Stimulated activated CD8-positive, alpha-beta memory T cell treated with anti-CD3 and anti-CD28 coated beads, Interleukin-15, amount 100 ng/mL, for 1 hour (primary cell): ENCODE data around the gene ANAPC5.
A peak's percentile ranks its signal among the peaks of the same experiment; 100 is the strongest.
"Not testable (repeated sequence)": the region's sequence is repeated elsewhere in the genome, so short reads cannot be mapped to it uniquely, and the experiment has no call there.

Experiments used
- DNase-seq: peaks from one replicate; pipeline ENCODE4 v3.0.0-alpha.2; 2020; ENCODE audit warnings: low read depth

The ANAPC5 gene, protein sequence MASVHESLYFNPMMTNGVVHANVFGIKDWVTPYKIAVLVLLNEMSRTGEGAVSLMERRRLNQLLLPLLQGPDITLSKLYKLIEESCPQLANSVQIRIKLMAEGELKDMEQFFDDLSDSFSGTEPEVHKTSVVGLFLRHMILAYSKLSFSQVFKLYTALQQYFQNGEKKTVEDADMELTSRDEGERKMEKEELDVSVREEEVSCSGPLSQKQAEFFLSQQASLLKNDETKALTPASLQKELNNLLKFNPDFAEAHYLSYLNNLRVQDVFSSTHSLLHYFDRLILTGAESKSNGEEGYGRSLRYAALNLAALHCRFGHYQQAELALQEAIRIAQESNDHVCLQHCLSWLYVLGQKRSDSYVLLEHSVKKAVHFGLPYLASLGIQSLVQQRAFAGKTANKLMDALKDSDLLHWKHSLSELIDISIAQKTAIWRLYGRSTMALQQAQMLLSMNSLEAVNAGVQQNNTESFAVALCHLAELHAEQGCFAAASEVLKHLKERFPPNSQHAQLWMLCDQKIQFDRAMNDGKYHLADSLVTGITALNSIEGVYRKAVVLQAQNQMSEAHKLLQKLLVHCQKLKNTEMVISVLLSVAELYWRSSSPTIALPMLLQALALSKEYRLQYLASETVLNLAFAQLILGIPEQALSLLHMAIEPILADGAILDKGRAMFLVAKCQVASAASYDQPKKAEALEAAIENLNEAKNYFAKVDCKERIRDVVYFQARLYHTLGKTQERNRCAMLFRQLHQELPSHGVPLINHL

DNA sequence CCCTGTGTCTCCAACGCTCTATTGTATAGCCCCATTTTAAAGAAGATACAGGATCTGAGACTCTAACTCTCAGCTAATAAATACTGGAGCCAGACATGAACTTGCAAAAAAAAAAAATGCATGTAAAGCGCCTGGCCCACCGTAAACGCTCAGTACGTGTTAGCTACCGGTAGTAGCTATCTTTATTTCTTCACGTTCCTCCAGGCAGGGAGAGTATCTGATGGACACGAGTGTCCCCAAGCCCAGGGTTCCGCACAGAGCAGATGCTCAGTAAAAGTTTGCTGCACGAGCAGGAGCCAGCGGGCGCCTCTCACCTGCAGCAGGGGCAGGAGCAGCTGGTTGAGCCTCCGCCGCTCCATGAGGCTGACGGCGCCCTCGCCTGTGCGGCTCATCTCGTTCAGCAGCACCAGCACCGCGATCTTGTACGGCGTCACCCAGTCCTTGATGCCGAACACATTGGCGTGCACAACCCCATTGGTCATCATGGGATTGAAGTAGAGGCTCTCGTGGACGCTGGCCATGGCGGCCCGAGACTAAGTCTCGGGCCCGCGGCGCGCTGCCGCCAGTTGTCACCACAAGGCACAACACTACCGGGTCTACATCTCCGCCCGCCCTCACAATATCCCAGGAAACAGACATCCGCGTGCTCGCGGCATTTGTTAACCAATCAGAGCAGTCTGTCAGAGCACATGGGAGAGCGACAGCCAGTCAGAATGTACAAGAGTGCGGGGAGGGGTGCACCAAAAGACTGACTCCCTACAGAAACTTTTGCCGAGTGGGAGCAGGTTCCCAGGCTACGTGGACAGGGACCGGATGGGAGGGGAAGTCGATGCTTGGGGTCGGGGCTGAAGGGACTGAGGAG, at the start of gene ANAPC5:
Gene ANAPC5, minus strand, starts transcription at position 592 of the 862 bp plus-strand sequence. Its CDS starts 71 bp downstream, at position 521.
- DNase-seq, result peak; percentile 74

DNA sequence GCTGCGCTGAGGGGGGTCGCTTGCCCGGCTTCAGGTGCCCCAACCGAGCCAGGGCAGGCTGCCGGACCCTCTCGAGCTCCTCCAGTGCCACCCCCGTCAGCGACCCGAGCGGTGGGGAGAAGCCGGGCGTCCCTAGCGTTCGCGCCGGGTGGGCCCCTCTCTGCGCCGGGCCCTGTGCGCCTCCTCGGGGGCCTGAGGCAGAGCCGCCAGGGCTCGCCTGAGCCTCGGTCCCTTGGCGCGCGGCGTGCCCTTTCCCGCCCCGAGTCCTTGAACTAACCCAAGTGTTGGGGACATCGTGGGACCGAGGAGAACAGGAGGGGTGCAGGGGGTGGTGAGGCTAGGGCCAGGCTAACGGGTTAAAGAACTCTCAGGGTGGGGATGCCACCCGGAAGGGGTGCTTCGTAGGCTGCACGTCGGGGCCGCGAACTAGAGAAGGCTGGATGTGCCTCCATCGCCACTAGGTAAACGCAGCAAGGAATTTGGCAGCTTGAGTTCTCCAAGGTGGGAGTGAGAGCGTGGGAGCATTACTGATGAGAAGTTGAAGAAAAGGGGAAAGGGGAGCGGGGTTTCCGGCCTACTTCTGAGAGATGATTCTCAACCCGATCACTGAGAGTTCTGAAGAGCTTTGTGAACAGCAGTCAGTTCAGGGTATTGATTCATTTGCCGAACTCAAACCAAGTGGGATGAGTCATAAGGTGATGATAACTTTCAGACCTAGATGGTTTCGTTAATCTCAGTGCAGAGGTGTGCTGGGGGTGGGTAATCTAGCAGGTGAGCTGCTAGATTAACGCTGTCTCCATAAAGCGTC, 48.3 kb upstream of the ANAPC5 start:
- DNase-seq, result peak; percentile 20

DNA sequence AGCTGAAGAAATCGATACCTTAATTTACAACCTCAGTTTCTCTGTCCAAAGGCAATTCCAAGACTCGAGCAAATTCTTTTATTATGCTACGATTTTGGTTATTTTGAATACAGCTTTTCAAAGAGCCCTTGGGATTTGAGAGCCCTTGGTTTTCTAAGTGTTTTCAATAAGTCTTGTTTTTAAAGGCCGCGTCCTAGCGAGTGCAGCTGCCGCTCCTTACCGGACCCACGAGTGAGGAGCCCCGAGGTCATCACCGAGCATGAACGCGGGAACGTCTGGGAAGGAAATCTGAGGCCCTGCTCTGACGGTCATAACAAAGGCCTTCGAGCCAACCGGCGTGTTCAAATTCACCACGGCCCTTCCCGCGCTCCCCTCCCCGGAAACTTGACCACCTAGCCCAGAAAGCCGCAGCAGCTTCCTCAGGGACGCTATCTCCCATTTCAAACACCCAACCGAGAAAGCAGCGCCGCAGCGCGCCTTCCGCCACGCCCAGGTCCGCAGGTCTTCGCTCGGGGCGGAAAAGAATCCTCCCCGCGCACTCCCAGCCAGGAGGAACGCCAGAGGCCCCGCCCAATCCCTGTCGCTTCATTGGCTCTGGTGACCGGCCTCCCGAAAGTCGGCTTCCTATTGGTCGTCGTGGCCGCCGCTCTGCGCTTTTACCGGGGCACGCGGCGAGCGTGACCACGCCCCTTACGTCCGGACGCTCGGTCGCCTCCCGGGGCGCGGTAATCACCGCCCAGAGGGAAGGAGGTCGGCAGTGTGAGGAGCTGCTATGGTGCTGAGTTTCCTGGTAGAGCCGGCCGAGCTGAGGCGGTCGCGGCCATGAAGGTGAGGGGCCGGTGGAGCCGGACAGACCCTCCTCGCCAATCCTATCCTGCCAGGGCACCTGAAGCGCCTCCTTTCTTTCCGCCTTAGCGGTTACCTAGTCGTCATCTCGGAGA, 47.5 kb upstream of the ANAPC5 start, which contains the start of gene RNF34:
Gene RNF34, plus strand, starts transcription at position 728 of the 941 bp plus-strand sequence. Its CDS starts 95 bp downstream, at position 823.
- peak; percentile 94 for DNase-seq

DNA sequence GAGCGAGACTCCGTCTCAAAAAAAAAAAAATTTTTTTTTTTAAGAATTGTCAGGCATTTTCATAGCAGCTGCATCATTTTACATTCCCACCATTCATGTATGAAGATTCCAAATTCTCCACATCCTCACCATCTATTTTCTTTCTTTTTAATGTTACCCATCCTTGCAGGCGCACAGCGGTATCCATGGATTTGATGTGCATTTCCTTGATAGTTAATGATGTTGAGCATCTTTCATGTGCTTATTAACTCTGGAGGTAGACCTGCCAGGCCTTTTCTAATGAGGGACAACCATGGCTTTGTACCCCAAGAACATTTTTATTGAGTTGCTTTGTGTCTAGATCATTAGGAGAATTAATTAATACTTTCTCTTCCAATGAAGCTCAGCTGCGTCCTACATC, 46.1 kb upstream of the ANAPC5 start:
- no peak for DNase-seq

DNA sequence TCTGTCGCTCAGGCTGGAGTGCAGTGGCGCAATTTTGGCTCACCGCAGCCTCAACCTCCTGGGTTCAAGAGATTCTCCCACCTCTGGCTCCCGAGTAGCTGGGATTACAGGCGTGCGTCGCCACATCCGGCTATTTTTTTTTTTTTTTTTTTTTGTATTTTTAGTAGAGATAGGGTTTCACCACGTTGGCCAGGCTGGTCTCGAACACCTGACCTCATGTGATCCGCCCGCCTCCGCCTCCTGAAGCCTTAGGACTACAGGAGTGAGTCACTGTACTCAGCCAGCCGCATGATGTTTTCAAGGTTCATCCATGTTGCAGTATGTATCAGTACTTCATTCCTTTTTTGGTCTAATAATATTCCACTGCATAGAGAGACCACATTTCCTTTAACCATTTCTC, 45.3 kb upstream of the ANAPC5 start:
- no peak for DNase-seq

DNA sequence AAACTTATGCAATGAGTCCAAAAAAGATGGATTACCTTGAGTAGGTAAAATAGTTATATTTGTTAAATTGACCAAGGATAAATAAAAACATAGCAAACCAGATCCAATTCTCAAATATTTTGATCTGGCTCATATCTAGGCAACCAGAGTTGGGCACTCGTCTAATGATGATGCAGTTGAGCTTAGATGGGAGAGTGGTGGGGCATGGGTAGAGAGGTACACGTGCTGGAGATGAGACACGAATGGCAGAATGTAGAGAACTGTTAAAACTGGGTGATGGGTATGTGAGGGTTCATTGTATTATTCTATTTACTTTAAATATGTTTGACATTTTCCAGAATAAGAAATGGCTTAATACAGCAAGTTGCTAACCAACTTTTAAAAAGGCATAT, 40.1 kb upstream of the ANAPC5 start:
- no peak for DNase-seq

DNA sequence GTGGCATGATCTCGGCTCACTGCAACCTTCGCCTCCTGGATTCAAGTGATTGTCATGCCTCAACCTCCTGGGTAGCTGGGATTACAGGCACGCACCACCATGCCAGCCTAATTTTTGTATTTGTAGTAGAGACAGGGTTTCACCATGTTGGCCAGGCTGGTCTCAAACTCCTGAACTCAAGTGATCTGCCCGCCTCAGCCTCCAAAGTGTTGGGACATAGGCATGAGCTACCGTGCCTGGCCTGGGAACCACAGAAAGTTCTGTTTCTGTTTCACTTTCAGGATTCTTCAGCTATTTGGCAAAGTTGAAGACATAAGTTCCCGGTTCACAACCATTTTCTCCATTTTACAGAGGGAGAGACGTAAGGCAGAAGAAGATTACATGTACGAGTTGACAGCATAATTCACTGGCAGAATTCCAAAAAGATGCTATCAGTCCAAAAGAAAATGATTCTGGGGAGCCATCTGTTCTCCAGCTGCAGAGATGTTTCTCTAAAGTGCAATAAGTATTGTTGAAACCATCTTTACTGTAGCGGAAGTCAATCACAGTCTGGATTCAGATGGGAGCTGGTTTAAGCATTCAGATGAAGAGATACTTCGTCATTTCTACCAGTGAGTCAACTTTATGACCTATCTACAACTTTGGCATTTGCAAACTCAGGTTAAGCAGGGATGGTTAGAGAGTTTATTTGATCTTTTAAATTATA, 39.6 kb upstream of the ANAPC5 start:
- DNase-seq, result no peak

DNA sequence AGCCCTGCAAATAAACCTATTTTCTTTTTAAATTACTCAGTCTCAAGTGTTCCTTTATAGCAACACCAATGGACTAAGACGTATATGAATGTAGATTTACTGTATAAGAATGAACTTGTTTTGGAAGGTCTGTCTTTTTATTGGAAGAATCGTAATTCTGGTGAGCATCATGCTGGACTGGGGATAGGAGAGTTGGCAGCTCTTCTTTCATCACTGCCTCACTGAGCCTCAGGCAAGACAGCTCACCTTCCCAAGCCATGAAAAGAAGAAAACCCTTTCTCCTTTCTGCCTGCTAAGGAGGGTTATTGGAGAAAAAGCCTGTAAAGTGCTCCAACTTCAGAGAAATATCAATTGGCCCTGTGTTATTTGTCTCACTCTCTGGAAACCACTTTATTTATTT, 38.6 kb upstream of the ANAPC5 start:
- DNase-seq, result no peak

DNA sequence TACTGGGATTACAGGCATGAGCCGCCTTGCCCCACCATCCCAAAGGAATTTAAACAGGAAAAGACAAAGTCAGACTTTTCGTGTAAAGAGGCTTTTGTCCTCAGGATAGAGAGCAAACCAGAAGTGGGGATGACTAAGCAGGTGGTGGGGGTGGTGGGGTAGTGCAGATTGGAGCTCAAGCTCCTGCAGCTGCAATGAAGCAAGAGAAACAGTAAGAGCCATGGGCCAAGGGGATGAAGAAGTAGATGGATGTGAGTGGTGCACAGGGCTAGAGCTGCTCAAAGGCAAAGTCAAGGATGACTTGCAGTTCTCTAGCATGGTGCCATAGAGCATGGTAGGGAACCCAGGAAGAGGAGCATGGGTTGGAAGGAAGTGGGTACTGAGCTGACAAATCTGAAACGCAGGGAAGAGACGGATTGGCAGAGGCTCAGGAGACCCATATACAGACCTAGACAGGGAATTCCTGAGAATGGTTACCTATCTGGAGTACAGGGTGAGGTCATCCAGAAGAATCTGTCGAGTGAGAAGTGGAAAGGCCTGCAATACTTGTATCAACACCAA, 36.3 kb upstream of the ANAPC5 start:
- DNase-seq, result no peak

DNA sequence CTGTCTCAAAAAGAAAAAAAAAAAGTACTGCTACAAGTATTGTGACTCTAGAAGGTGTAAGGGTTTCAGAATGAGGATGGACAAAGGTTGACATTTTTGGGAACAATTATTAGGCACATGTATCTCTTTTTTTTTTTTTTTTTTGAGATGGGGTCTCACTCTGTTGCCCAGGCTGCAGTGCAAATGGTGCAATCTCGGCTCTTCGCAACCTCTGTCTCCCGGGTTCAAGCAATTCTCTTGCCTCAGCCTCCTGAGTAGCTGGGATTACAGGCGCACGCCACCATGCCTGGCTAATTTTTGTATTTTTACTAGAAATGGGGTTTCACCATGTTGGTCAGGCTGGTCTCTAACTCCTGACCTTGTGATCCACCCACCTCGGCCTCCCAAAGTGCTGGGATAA, 32.7 kb upstream of the ANAPC5 start:
- not testable (repeated sequence) for DNase-seq

DNA sequence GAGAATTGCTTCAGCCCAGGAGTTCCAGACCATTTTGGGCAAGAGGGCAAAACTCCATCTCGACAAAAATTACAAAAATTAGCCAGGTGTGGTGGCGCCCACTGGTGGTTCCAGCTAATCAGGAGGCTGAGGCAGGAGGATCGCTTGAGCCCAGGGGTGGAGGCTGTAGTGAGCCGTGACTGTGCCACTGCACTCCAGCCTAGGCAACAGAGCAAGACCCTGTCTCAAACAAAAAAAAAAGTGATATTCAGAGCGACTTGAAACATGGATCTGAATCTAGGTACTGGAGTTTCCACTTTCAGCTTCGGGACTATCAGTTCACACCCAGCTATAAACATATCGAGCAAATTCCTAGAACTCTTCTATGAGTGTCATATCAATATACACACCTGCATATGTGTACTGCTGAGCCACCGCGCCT, 31.4 kb upstream of the ANAPC5 start:
- DNase-seq, result no peak

DNA sequence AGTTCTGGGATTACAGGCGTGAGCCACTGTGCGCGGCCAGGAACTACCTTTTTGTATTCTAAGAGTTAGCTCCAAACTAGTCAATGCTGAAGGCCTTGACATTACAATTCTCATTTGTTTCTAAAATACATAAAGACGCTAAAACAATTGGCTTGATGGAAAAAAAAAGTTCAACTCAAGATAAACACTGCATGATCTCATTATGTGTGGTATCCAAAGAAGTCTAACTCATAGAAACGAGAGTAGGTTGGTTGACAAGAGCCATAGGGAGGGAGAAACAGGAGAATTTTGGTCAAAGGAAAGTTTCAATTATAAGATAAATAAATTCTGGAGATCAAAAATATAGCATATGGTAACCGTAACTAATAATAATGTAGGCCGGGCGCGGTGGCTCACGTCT, 27.7 kb upstream of the ANAPC5 start:
- DNase-seq, result no peak

DNA sequence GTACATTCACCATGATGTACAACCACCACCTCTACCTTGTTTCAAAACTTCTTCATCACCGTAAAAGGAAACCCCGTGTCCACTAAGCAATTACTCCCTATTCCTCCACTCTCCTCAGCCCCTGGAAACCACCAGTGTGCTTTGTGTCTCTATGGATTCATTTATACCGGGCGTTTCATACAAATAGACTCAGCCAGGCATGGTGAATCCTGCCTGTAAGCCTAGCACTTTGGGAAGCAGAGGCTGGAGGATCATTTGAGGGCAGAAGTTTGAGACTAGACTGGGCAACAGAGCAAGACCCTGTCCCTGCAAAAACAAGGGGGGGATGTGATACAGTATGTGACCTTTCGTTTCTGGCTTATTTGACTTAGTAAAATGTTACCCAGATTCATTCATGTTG, 26.5 kb upstream of the ANAPC5 start:
- no peak for DNase-seq

DNA sequence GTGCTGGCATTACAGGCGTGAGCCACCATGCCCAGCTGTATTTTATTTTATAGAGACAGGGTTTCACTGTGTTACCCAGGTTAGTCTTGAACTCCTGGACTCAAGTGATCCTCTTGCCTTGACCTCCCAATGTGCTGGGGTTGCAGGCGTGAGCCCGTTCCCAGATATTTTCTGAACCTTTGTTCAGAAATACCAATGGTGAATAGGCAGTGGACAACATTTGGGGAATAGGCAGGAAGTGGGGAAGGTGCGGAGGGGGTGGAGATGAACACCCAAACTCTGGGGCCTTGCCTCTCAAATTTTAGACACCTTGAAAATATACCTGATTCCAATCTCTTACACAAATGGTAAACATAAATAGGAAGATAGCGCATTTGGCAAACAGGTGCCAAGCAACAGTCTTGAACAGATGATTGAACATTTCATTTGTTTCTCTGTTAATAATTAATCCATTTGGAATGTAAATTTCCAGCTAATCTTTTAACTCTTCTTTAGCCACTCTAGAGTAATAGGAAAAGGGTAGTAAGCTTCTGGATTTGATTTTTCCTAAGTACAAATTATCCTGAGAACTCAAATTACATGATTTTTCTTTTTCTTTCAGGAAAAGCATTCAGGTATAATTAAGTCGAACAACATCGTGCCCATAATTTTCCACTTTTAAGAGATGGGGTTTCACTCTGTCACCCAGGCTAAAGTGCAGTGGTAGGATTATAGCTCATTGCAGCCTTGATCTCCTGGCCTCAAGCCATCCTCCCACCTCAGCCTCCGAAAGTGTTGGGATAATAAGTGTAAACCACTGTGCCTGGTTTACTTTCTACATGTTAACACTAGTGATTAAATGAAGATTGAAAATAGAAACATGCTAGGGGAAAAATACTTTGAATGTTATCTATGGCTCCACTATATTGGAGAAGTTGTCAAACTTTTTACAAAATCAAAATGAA, 24.8 kb upstream of the ANAPC5 start:
- no peak for DNase-seq

DNA sequence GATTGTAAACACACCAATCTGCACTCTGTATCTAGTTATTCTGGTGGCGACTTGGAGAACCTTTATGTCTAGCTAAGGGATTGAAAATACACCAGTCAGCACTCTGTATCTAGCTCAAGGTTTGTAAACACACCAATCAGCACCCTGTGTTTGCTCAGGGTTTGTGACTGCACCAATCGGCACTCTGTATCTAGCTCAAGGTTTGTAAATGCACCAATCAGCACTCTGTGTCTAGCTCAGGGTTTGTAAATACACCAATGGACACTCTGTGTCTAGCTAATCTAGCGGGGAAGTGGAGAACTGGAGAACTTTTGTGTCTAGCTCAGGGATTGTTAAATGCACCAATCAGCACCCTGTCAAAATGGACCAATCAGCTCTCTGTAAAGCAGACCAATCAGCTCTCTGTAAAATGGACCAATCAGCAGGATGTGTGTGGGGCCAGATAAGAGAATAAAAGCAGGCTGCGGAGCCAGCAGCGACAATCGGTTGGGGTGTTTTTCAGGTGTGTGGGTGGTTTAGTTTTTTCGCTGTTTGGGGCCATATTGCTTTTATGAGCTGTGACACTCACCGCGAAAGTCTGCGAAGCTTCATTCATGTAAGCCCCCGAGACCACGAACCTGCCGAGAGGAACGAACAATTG, 22.9 kb upstream of the ANAPC5 start:
- DNase-seq, result not testable (repeated sequence)

DNA sequence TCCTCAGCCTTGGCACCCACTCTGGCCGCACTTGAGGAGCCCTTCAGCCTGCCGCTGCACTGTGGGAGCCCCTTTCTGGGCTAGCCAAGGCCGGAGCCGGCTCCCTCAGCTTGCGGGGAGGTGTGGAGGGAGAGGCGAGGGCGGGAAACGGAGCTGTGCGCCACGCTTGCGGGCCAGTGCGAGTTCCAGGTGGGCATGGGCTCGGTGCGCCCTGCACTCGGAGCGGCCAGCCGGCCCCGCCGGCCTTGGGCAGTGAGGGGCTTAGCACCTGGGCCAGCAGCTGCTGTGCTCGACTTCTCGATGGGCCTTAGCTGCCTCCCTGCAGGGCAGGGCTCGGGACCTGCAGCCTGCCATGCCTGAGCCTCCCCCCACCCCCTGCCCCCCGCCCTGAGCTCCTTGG, 22.1 kb upstream of the ANAPC5 start:
- not testable (repeated sequence) for DNase-seq

DNA sequence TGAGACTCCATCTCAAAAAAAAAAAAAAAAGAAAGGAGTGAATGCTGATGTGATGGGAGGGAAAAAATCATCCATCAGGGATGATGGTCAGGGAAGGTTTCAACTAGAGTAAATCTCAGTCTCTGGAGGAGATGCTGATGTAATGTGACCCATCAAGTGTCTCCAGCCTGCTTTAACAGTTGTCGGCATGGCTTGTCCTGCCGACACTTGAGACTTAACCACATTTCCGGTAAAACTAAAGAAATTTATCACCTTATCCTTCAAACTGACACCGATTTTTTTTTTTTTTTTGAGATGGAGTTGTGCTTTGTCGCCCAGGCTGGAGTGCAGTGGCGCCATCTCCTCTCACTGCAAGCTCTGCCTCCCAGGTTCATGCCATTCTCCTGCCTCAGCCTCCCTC, 21.5 kb upstream of the ANAPC5 start:
- DNase-seq, result no peak

DNA sequence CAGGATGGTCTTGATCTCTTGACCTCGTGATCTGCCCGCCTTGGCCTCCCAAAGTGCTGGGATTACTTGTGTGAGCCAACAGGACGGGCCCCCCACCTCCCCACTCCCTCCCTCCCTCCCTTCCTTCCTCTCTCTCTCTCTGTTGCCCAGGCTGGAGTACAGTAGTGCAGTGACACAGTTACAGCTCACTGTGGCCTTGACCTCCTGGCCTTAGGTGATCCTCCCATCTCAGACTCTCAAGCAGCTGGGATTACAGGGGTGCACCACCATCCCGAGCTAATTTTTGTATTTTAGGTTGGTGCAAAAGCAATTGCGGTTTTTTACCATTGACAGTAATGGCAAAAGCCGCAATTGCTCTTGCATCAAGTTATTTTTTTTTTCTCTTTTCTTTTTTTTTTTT, 19.2 kb upstream of the ANAPC5 start:
- no peak for DNase-seq
